Stimulated activated CD8-positive, alpha-beta memory T cell treated with anti-CD3 and anti-CD28 coated beads, Interleukin-2, amount 100 ng/mL, for 1 hour (primary cell): ENCODE data around the gene ANXA6.

Source experiments
- DNase-seq, 2 donors: peaks; one replicate each; pipeline ENCODE4 v3.0.0-alpha.2; 2020; ENCODE audit warnings: low read depth in 2 of 2

ANXA6 gene

GRCh38 chr5:151082282-151082902 lies 75.2 kb downstream of the ANXA6 start:
- no peak for DNase-seq

DNA sequence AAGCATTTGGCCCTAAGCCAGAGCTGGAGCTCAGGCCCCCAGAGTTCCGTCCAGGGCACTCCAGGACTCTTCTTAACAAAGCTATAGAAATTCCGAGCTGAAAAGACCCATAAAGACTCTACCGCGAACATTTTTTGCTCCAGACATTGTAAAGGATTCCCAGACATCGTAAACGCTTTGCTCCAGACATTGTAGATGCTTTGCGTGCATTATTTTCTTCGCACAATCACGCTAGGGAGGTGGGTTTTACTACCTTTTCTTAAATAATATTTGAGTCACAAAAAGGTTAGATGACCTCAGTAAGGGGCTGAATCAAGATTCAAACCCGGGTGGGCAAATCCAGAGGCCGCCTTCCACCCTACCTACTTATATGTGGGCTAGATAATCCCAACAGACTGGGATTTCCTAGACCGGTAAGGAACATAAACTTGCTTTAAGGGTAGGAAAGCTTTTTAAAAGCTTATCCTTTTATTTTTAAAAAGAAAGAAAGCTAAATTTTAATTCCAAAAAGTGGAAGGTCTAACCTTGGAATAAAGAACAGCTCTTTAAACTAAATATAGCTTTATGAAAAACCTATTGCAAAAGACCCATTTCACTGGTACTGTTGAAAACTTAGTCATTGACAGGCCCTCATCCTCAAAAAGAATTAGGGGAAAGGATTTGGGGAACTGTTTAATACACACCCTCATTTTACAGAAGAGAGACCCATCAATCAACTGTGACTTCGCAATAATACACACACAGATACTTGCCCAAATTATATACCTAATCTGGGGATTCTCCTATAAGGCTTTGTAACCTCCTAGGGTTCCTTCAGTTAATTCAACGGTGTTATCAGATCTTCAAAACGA lies 75.9 kb downstream of the ANXA6 start:
- DNase-seq, result no peak

- peak; percentile 87 to 89 for DNase-seq
These were observed 76.8 kb downstream of the ANXA6 start, which contains the start of gene TNIP1 for GRCh38 chr5:151080613-151081430. Gene TNIP1 (minus strand): TSS chr5:151081034. CDS start chr5:151065095, 15,939 bp downstream.

GRCh38 chr5:151079838-151080612 lies 77.6 kb downstream of the ANXA6 start:
- DNase-seq, result no peak

GRCh38 chr5:151078490-151079262 lies 78.9 kb downstream of the ANXA6 start:
- no peak for DNase-seq

DNA sequence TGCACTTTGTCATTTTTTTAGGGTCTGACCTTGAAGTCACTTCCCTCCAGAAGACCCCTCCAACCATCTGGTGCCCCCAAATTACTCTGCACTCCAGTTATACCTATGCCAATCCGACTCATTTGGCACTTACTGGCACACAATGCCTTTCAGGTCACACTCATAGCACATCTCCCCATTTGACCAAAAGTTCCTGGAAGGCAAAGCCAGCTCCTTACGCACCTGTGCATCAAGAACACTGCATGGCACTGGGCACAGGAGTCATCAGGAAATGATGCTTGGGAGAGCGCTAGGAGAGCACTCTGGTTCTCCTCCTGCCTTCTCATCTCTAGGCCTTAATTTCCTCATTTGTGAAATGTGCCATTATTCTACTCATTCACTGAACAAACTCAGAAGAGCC lies 79.6 kb downstream of the ANXA6 start:
- DNase-seq, result no peak

- DNase-seq, result no peak
These were observed 80.2 kb downstream of the ANXA6 start for GRCh38 chr5:151077419-151077818.

- no peak for DNase-seq
These were observed 81.0 kb downstream of the ANXA6 start for GRCh38 chr5:151076616-151077015.

DNA sequence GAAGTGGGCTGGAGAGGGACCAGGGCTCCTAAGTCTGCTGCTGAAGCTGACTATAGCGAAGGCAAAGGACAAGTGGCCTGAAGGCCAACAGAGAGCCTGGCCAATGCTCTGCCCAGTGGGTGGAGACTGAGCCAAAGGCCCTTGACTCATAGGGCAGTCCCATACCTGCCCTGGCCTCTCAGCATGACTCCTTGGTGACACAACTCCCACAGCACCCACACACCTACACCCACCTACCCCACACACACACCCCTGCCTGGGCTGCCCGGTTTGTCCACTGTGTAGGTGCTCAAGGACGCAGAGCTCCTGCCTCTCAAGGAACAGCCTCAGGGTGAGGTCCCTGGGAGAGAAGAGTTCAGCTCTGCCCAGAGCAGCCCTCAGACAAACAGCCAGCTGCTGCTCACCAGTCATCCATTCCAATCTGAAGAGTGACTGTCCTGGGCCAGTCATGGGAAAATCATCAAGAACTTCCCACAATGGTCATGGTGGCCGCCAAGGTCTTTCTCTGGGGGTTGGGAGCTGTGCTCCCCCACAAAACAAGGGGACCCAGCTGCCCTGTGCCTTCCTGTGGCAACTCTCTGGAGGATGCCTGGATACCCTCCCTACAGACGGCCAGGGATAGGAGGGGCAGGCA lies 81.8 kb downstream of the ANXA6 start:
- DNase-seq, result no peak

- no peak for DNase-seq
These were observed 83.0 kb downstream of the ANXA6 start for GRCh38 chr5:151074557-151074956.

DNA sequence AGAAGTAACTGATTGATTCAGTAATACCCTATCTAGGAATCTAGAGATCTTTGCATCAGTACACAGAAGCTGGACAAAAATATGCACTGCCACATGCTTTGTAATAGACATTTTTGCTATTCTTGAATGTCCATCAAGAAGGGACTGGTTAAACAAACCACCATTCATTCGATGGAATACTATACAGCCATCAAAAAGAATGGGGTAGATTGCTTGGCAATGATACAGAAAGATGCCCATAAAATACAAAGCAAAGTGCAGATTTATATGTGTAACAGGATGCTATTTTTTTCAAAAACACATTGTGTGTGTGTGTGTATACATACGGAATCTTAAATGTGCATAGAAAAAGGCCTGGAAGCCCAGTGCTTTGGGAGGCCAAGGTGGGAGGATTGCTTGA lies 84.3 kb downstream of the ANXA6 start:
- no peak for DNase-seq

DNA sequence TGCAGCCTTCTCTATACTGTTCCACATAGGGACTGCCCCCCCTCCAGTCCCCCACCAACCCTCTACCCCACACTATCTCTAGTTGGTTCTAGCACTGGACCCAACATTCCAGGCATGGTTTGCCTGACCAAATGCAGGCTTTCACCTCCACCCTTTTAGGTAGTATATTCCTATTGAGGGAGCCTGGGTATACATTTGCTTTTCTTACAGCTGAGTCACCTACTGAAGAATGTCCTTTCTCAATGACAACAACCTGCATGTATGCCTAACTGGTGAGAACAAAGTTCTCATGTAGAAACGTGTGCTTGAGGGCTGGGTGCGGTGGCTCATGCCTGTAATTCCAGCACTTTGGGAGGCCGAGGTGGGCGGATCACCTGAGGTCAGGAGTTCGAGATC lies 85.0 kb downstream of the ANXA6 start:
- DNase-seq, result no peak

GRCh38 chr5:151071848-151072629 lies 85.5 kb downstream of the ANXA6 start:
- no peak for DNase-seq

DNA sequence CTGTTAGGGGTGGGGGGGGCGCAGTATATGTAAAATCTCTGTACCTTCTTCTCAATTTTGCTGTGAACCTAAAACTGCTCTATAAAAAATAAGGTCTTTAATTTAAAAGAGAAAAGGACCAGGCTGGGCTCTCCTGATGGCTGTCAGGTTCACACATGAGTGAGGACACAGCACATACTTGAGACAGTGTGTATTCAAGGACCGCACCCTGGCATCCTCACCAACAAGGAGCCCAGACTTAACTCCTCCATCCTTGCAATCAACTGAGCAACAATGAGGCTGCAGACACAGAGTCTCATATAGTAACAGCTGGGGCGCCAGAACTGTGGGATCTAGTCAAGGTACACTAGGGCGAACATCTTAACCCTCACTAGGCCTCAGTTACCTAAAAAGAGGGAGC lies 86.6 kb downstream of the ANXA6 start:
- no peak for DNase-seq

DNA sequence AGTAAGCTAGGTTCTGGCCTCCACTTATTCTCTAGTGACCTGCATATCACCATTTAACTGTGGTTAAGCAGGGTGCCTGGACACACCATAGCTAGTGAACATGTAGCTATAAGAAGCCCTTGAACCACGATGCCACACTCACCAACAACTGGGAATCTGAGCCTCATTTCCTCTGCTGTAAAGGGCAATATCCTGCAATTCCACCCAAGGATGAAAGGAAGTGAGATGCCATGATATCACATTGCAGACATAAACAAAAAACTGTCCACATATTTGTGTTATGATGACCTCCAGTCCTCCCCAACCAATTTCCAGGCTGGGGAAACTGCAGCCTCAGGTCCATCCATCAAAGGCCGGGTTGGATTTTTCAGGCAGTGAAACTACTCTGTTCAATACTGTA lies 87.1 kb downstream of the ANXA6 start:
- DNase-seq, result no peak

DNA sequence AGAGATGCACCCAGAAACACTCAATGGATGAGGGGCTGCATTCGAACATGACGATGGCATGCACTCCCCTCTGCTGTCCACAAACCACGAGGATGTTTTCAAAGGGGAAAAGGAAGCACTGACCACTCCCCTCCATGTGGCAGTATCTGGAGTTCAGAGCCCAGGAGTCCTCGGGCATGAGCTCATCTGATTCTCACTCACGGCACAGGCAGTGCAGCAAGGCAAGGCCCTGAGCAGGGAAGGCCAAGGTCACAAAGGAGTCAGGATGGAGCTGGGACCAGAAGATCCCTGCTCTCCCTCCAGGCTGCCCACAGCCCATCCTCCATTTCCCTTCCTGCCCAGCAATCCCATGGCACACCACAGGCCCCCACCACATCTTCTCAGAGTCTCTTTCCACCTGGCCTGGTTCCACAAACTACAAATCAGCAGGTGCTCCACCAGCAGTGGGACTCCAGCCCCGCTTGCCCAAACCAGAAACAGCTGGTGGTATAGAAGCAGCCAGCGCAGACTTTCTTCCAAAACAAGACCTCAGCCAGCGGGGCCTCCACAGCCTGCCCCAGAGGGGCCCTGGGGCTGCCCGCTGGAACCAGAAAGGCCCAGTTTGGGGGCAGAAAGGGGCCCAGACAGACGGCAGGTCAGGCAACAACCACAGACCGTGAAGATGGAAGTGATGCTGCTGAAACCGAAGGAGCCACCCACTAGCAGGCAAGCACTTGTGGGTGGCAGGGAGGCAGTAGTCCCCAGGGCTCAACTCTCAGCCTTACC lies 89.0 kb downstream of the ANXA6 start:
- DNase-seq, result no peak

DNA sequence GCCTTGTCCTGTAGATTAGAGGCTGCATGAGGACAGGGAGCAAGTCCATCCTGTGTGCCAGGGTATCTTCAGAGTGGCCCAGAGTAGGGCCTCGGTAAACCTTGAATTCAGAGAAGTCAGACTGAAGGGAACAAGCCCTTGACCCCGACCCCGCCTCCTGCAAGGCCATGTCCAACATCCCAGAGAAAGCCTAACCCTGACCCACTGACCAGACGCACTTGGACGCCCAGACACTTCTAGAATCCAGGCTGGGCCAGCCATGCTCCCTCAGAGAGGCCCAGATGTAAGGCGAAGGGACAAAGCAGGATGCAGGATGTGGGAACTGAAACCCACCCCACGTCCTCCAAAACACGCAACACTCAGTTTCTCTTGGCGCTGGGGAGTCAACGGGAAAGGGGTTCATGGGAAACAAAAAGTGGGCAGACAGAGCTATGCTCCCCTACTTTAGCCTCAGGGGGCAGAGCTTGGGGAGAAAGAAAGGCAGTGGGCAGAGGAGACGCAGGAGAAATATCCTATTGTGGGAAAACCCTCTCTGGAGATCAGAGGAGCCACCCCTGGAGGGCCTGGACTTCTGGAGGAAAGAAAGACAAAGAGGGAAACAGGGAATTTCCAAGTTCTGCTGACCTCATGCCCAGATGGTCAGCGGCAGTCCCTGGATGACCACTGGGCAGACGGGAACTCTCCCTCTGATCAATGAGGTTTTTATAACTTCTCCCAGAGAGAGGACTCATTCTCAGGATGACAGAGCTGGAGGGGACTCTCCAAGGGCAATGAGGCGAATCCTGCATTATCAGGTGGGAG lies 89.7 kb downstream of the ANXA6 start:
- DNase-seq, result no peak

DNA sequence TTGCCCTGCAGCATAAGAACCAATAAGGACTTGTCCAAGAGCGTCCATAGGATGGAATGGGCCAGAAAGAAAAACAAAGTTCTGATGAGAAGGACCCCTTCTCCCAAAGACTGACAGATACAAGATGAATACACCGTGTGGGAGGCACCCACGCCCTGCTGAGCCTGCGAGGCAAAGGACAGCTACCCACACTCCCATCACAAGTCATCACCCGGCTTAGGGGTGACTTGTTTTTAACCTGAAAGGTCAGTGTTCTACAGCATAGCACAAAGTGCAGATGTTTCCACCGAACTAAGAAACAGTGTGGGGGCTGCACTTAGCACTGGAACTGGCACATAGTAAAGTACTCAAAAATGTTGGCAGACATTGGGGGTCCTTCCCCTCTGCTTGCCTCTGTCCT lies 90.7 kb downstream of the ANXA6 start:
- no peak for DNase-seq
